Measurements from ENCODE around the gene SPC25.

Gene SPC25

GRCh38 chr2:168901003-168901402, 10.8 kb upstream of the SPC25 start, which contains the start of gene G6PC2:
TSS of gene G6PC2 (plus strand) at chr2:168901291. CDS start at chr2:168901332, 41 bp downstream.
- FAIRE-seq: no peak
- no peak for TF ChIP-seq CTCF (IDR thresholded peaks at IDR 0.05; ENCODE audit: insufficient read depth, missing control alignments)
- no peak for DNase-seq (ENCODE audit: insufficient read length, low spot score)

- no peak for TF ChIP-seq CTCF (IDR thresholded peaks at IDR 0.05; ENCODE audit: insufficient read depth, missing control alignments)
- DNase-seq (ENCODE audit: insufficient read length, low spot score) (no peak), FAIRE-seq (no peak)
Measured at GRCh38 chr2:168897449-168897848, 7.2 kb upstream of the SPC25 start.

- DNase-seq (ENCODE audit: insufficient read length, low spot score): no peak
- no peak for TF ChIP-seq CTCF (IDR thresholded peaks at IDR 0.05; ENCODE audit: insufficient read depth, missing control alignments)
- no peak for FAIRE-seq
Measured at GRCh38 chr2:168896783-168897182, 6.6 kb upstream of the SPC25 start.

- FAIRE-seq (no peak), DNase-seq (ENCODE audit: insufficient read length, low spot score) (no peak)
- TF ChIP-seq CTCF (IDR thresholded peaks at IDR 0.05; ENCODE audit: insufficient read depth, missing control alignments): no peak
Measured at GRCh38 chr2:168895771-168896170, 5.5 kb upstream of the SPC25 start.

GRCh38 chr2:168894720-168895119, 4.5 kb upstream of the SPC25 start:
- TF ChIP-seq CTCF (IDR thresholded peaks at IDR 0.05; ENCODE audit: insufficient read depth, missing control alignments): no peak
- DNase-seq (ENCODE audit: insufficient read length, low spot score) (no peak), FAIRE-seq (no peak)

- FAIRE-seq: no peak
- no peak for TF ChIP-seq CTCF (IDR thresholded peaks at IDR 0.05; ENCODE audit: insufficient read depth, missing control alignments)
- DNase-seq (ENCODE audit: insufficient read length, low spot score): no peak
Measured at GRCh38 chr2:168894101-168894500, 3.9 kb upstream of the SPC25 start.

- DNase-seq (ENCODE audit: insufficient read length, low spot score) (no peak), FAIRE-seq (no peak)
- no peak for TF ChIP-seq CTCF (IDR thresholded peaks at IDR 0.05; ENCODE audit: insufficient read depth, missing control alignments)
Measured at GRCh38 chr2:168892327-168892726, 2.1 kb upstream of the SPC25 start.

Measured in D721Med (cell line).